HEK293 (cell line): ENCODE data around the gene ZSCAN22.

Experiments
- CTCF ChIA-PET: fragments of 350-600 bp; formaldehyde crosslinking; extraction: SDS; loops from one replicate; lab custom pipeline; 2021; ENCODE audit warnings: antibody characterized with exemption; lab: Yijun Ruan, JAX
- POLR2A ChIA-PET: fragments of 300-600 bp; formaldehyde crosslinking; extraction: SDS; loops from one replicate; lab custom pipeline; 2020; ENCODE audit warnings: antibody characterized with exemption, inconsistent platforms; lab: Yijun Ruan, JAX
- H3K27ac ChIP-seq: fragments of 200-500 bp; sonication (Bioruptor generic); 2 replicates; pipeline ENCODE4 v1.5.1; 2014; ENCODE audit warnings: low read depth, low read length, control low read depth, inconsistent platforms; ENCODE audit errors: extremely low read depth
- H3K36me3 ChIP-seq, 2 experiments: fragments of 200-500 bp in 1 of 2; sonication (Bioruptor generic) in 1 of 2; 1 replicate in 1 of 2; 2 replicates in 1 of 2; pipeline ENCODE4 v1.5.1; 2014 to 2017; ENCODE audit warnings: inconsistent platforms in 2 of 2, low read length in 2 of 2; ENCODE audit not compliant: control insufficient read depth in 2 of 2, insufficient read depth in 1 of 2
- H3K4me1 ChIP-seq: fragments of 200-500 bp; sonication (Bioruptor generic); 2 replicates; pipeline ENCODE4 v1.5.1; 2014; ENCODE audit warnings: mild to moderate bottlenecking, low read length, inconsistent platforms; ENCODE audit not compliant: control insufficient read depth, insufficient read depth
- H3K4me3 ChIP-seq: 2 replicates; pipeline ENCODE4 v1.5.1; 2011; ENCODE audit warnings: low read depth, mild to moderate bottlenecking, control low read depth, low read length, moderate library complexity
- H3K9me3 ChIP-seq: fragments of 200-500 bp; sonication (Bioruptor generic); 2 replicates; pipeline ENCODE4 v1.5.1; 2014; ENCODE audit warnings: low read depth, low read length, inconsistent platforms; ENCODE audit not compliant: control insufficient read depth, insufficient read depth
- HOXD13 ChIP-seq: sonication (generic); formaldehyde crosslinking; IDR thresholded peaks from 2 replicates; pipeline ENCODE4 v1.8.0; 2022; ENCODE audit warnings: missing genetic modification reagents, borderline replicate concordance
- OVOL3 ChIP-seq: fragments of 450-650 bp; formaldehyde crosslinking; IDR thresholded peaks from 2 replicates; pipeline ENCODE4 v1.5.1; 2016; ENCODE audit warnings: missing biosample characterization, missing genetic modification characterization
- ZBTB48 ChIP-seq: fragments of 450-650 bp; formaldehyde crosslinking; IDR thresholded peaks from 2 replicates; pipeline ENCODE4 v1.5.1; 2016; ENCODE audit warnings: missing biosample characterization, missing genetic modification characterization
- ZNF114 ChIP-seq: fragments of 450-650 bp; formaldehyde crosslinking; IDR thresholded peaks from 2 replicates; pipeline ENCODE4 v1.5.0; 2017; ENCODE audit warnings: missing biosample characterization, missing genetic modification characterization
- ZNF133 ChIP-seq: fragments of 450-650 bp; formaldehyde crosslinking; IDR thresholded peaks from 2 replicates; pipeline ENCODE4 v1.5.1; 2016; ENCODE audit warnings: missing biosample characterization, missing genetic modification characterization
- ZNF140 ChIP-seq: fragments of 450-650 bp; formaldehyde crosslinking; IDR thresholded peaks from 2 replicates; pipeline ENCODE4 v1.5.1; 2016; ENCODE audit warnings: missing biosample characterization, missing genetic modification characterization
- ZNF175 ChIP-seq: fragments of 450-650 bp; formaldehyde crosslinking; IDR thresholded peaks from 2 replicates; pipeline ENCODE4 v1.5.1; 2016; ENCODE audit warnings: missing biosample characterization, missing genetic modification characterization
- ZNF211 ChIP-seq: fragments of 450-650 bp; formaldehyde crosslinking; IDR thresholded peaks from 2 replicates; pipeline ENCODE4 v1.5.1; 2016; ENCODE audit warnings: low read depth, missing biosample characterization, missing genetic modification characterization
- ZNF24 ChIP-seq: fragments of 450-650 bp; formaldehyde crosslinking; IDR thresholded peaks from 2 replicates; pipeline ENCODE4 v1.5.1; 2016; ENCODE audit warnings: missing biosample characterization, missing genetic modification characterization
- ZNF248 ChIP-seq: fragments of 450-650 bp; formaldehyde crosslinking; IDR thresholded peaks from 2 replicates; pipeline ENCODE4 v1.5.1; 2017; ENCODE audit warnings: missing biosample characterization, missing genetic modification characterization
- ZNF311 ChIP-seq: fragments of 450-650 bp; formaldehyde crosslinking; IDR thresholded peaks from 2 replicates; pipeline ENCODE4 v1.5.1; 2017; ENCODE audit warnings: missing biosample characterization, missing genetic modification characterization, borderline replicate concordance
- ZNF350 ChIP-seq: fragments of 450-650 bp; formaldehyde crosslinking; IDR thresholded peaks from 2 replicates; pipeline ENCODE4 v1.5.0; 2017; ENCODE audit warnings: missing biosample characterization, mild to moderate bottlenecking, missing genetic modification characterization
- ZNF585B ChIP-seq: fragments of 450-650 bp; formaldehyde crosslinking; IDR thresholded peaks from 2 replicates; pipeline ENCODE4 v1.5.1; 2016; ENCODE audit warnings: missing biosample characterization, missing genetic modification characterization
- ZNF610 ChIP-seq: fragments of 450-650 bp; formaldehyde crosslinking; IDR thresholded peaks from 2 replicates; pipeline ENCODE4 v1.5.1; 2016; ENCODE audit warnings: missing biosample characterization, missing genetic modification characterization, borderline replicate concordance
- ZNF624 ChIP-seq: fragments of 450-650 bp; formaldehyde crosslinking; IDR thresholded peaks from 2 replicates; pipeline ENCODE4 v1.5.1; 2017; ENCODE audit warnings: missing biosample characterization, missing genetic modification characterization
- ZNF664 ChIP-seq: fragments of 450-650 bp; formaldehyde crosslinking; IDR thresholded peaks from 2 replicates; pipeline ENCODE4 v1.5.1; 2016; ENCODE audit warnings: missing biosample characterization, missing genetic modification characterization
- ZNF768 ChIP-seq: fragments of 450-650 bp; formaldehyde crosslinking; IDR thresholded peaks from 2 replicates; pipeline ENCODE4 v1.5.1; 2018; ENCODE audit warnings: missing biosample characterization, mild to moderate bottlenecking, missing genetic modification characterization
- ZNF777 ChIP-seq: fragments of 450-650 bp; formaldehyde crosslinking; IDR thresholded peaks from 2 replicates; pipeline ENCODE4 v1.5.1; 2017; ENCODE audit warnings: missing biosample characterization, missing genetic modification characterization, borderline replicate concordance
- ZNF830 ChIP-seq: fragments of 450-650 bp; IDR thresholded peaks from 2 replicates; pipeline ENCODE4 v1.5.0; 2018; ENCODE audit warnings: missing biosample characterization, missing genetic modification characterization, low read depth, mild to moderate bottlenecking, moderate library complexity
- TF ChIP-seq, protein P1 (sequence below): sonication (generic); formaldehyde crosslinking; IDR thresholded peaks from 2 replicates; pipeline ENCODE4 v1.8.1; 2022; ENCODE audit warnings: mild to moderate bottlenecking, moderate library complexity, missing genetic modification reagents
- TF ChIP-seq, protein P2 (sequence below): fragments of 450-650 bp; formaldehyde crosslinking; IDR thresholded peaks from 2 replicates; pipeline ENCODE4 v1.5.1; 2016; ENCODE audit warnings: missing biosample characterization, missing genetic modification characterization

ZSCAN22 gene

DNA sequence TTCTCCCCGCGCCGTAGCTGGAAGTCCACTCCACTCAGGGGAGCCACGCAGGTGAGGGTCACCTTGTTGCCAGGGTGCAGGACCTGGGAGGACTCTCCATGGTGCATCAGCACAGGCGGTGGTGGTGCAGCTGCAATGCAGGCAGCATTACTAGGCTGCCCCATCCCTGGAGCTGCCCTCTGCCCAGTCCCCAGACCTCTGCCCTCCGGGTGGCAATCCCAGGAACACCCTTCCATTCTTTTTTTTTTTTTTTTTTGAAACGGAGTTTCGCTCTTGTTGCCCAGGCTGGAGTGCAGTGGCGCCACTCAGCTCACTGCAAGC lies 24.7 kb downstream of the ZSCAN22 start:
- no peak for TF ChIP-seq ZNF830 (tag by site-specific recombination)
- TF ChIP-seq ZNF768 (tag by site-specific recombination): no peak
- TF ChIP-seq, all 188 proteins: peak for 0
- H3K4me3 ChIP-seq: no peak overlapping the region
- POLR2A ChIA-PET: interaction anchor here (0.8 to 2.9 kb wide), 2 partner anchors 11 to 25 kb away, joined by 4 to 14 read pairs; partner anchors contain the start of genes ZNF497 and ZSCAN22
- H3K36me3 ChIP-seq: no peaks in the 10 kb centered on the region; a peak in 1 of 3 replicates
- no peaks in the 10 kb centered on the region for H3K4me1 ChIP-seq
- no peaks in the 10 kb centered on the region for H3K9me3 ChIP-seq
- no peak overlapping the region for H3K27ac ChIP-seq
- CTCF ChIA-PET: no interaction called here

DNA sequence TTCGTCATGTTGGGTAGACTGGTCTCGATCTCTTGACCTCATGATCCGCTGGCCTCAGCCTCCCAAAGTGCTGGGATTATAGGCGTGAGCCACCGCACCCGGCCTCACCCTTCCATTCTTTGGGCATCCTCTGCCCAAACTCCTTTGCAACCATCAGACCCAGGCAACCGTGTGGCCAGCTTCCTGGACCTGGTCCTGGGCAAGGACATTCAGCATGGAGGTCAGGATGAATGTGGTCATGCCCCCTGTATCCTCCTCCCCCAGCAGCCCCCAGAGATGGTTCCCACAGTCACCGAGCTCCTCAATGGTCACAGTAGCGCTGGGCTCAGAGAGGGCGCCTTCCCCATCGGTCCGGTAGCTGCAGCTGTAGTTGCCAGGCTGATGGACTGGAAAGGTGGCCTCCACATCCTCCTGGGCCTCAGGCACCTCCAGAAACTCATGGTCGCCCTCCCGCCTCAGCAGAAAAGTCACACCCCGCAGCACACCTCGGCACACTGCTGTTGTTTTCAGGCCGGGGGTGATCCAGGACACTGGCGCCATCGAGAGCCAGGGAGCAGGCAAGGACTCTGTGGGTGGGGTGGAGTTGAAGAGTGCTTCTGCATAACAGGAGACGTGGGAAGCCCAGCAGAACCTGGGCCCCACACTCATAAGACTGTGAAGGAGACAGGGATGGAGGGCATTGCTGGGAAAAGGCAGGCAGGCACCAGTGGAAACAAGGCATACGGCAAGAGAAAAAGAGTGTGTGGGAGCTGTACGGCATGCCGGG lies 25.4 kb downstream of the ZSCAN22 start:
- Histone ChIP-seq H3K4me3 (no peak overlapping the region), H3K36me3 (no peaks in the 10 kb centered on the region; a peak in 1 of 3 replicates), H3K27ac (no peak overlapping the region), H3K4me1 (no peaks in the 10 kb centered on the region), H3K9me3 (no peaks in the 10 kb centered on the region)
- POLR2A ChIA-PET: interaction anchor here (2.9 kb wide), 1 partner anchor 10 kb away, joined by 14 read pairs; the partner anchor contains the start of gene ZNF497
- CTCF ChIA-PET: no interaction called here
- TF ChIP-seq, protein P1, sequence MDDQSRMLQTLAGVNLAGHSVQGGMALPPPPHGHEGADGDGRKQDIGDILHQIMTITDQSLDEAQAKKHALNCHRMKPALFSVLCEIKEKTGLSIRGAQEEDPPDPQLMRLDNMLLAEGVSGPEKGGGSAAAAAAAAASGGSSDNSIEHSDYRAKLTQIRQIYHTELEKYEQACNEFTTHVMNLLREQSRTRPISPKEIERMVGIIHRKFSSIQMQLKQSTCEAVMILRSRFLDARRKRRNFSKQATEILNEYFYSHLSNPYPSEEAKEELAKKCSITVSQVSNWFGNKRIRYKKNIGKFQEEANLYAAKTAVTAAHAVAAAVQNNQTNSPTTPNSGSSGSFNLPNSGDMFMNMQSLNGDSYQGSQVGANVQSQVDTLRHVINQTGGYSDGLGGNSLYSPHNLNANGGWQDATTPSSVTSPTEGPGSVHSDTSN (CRISPR knock-in tag): 0 out of 2 replicates have a peak, but pooled peaks have one; percentile 29
- no peak for TF ChIP-seq ZNF114 (tag by site-specific recombination)

DNA sequence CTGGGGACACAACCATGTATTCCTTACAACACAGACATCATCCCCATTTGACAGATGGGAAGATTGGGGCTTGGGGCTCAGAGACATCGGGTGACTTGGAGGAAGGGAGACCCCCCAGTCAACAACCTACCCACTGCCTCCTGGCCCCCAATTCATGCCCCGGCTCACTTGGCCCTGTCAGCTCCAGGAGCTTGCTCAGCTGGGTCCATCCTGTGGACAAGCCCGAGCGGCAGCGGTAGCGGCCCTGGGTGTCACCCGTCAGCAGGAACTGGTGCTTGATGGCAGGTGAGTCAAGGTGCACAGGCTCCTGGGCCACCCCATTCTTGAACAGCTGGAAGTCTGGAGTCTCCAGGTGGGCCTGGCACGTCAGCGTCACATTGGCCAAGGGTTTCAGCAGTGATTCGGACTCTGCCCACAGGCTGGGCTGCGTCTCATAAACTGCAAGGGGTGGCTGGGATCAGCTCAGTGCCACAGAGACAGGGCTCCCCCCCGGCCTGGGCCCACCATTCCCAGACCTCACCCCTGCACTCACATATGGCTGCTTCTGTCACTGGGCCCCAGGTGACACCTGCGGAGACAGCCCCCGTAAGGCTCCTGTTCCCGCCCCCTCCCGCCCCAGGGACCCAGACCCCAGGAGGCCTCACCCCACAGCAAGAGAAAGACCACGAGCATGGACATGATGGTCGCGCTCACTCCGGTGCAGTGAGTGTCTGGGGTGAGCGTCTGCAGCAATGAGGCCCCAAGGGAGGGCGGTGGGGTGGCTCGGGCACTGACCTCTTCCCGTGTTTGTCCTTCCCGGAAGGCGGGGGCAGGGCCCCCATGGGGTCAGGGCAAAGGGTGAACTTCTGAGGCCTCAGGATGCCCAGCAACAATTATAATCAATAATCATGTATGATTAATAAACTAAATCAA lies 26.2 kb downstream of the ZSCAN22 start, which contains the start of gene A1BG:
Gene A1BG (minus strand): TSS at position 733 of the 912 bp plus-strand sequence. CDS start 55 bp downstream, at position 678.
- CTCF ChIA-PET: no interaction called here
- no peak within 1 kb of the TSS for H3K27ac ChIP-seq
- TF ChIP-seq ZNF777 (tag by site-specific recombination) (no peak), ZNF140 (no peak), ZNF24 (tag by site-specific recombination) (no peak)
- TF ChIP-seq, protein P2, sequence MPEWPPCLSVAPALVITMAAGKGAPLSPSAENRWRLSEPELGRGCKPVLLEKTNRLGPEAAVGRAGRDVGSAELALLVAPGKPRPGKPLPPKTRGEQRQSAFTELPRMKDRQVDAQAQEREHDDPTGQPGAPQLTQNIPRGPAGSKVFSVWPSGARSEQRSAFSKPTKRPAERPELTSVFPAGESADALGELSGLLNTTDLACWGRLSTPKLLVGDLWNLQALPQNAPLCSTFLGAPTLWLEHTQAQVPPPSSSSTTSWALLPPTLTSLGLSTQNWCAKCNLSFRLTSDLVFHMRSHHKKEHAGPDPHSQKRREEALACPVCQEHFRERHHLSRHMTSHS: no peak
- H3K9me3 ChIP-seq: no peaks in the 10 kb centered on the region
- H3K4me1 ChIP-seq: no peaks in the 10 kb centered on the region
- H3K4me3 ChIP-seq: no peak within 1 kb of the TSS
- POLR2A ChIA-PET: interaction anchor here (2.9 kb wide), 1 partner anchor 9 kb away, joined by 14 read pairs; the partner anchor contains the start of gene ZNF497
- no peaks in the 10 kb centered on the region; a peak in 1 of 3 replicates for H3K36me3 ChIP-seq

DNA sequence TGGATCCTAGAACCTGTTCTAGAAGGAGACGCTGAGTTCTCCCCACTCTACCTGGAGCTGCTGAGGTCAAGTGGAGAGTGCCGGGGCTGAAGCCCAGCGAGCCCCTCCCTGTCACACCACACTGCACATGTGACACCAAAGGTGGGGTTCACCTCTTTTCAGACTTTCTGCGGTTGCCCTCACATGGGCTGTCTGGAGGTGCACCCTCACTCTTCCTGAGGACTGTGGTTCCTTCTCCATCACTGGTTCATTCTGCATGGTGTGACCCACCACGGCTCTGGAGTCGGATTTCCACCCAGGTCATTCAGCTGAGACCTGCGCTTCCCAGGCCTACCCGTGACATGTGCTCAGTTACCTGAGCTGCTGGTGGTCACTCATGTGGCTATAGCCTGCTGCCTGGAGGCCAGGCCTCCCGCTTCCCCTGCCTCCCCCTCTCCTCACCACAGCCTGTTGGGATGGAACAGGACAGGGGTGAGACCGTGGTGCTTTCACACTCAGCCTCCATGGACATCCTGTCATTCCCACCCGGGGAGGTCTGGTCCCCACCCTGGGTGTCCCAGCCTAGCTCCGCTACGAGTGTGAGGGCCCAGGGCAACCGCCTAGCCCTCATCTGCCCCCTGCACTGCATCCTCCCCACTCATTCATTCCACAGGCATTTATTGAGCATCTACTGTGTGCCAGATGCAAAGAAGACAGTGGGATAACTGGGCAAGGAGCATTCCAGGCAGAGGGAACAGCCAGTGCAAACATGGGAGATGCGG lies 27.1 kb downstream of the ZSCAN22 start:
- Histone ChIP-seq H3K36me3 (no peaks in the 10 kb centered on the region; a peak in 1 of 3 replicates), H3K4me3 (no peak overlapping the region), H3K9me3 (no peaks in the 10 kb centered on the region), H3K4me1 (no peaks in the 10 kb centered on the region), H3K27ac (no peak overlapping the region)
- CTCF ChIA-PET: interaction anchor here (0.6 kb wide), 1 partner anchor 166 kb away, joined by 4 read pairs; the partner anchor contains the start of gene ZBTB45
- POLR2A ChIA-PET: interaction anchor here (2.9 kb wide), 1 partner anchor 9 kb away, joined by 14 read pairs; the partner anchor contains the start of gene ZNF497
- TF ChIP-seq ZNF585B (tag by site-specific recombination) (no peak), ZNF311 (tag by site-specific recombination) (no peak), ZNF610 (tag by site-specific recombination) (no peak), ZBTB48 (tag by site-specific recombination) (no peak), ZNF664 (tag by site-specific recombination) (peak; percentile 90), ZNF211 (tag by site-specific recombination) (no peak), HOXD13 (CRISPR knock-in tag) (no peak), ZNF248 (tag by site-specific recombination) (no peak), ZNF624 (tag by site-specific recombination) (no peak), OVOL3 (tag by site-specific recombination) (no peak), ZNF175 (tag by site-specific recombination) (no peak), ZNF133 (tag by site-specific recombination) (no peak), ZNF350 (tag by site-specific recombination) (no peak)
- TF ChIP-seq, protein P1 (CRISPR knock-in tag): 0 out of 2 replicates have a peak, but pooled peaks have one; percentile 10
